ENCODE results near the gene ITPR1. TPM values are rescaled to one million over a fixed set of nuclear protein-coding genes. Genes with fewer than 3 reads are reported as not detected.

Gene ITPR1
- total and polyA plus RNA-seq, 2 experiments from 2014 or later: 6.8 to 21.0 TPM

DNA sequence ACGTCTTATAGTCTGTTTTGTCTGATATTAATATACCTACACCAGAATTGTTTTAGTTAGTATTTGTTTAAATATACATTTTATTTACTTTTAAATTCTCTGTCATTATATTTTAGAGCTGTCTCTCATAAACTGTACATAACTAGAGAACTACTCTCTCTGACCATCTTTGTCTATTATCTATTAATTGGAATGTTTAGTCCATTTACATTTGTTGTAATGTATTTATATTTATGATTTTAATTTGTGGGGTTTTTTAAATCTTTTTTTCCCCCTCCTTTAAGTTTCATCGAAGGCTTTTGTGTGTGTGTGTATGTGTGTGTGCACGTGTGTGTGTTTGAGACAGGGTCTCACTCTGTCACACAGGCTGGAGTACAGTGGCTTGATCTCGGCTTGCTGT is 47.1 kb downstream of the ITPR1 start:
- Histone ChIP-seq H3K4me1 (ENCODE audit: insufficient read depth) (no peaks in the 10 kb centered on the region), H3K36me3 (ENCODE audit: insufficient read depth) (no peaks in the 10 kb centered on the region; the same call in 1 of the 2 replicates), H3K4me2 (no peak overlapping the region), H3K79me2 (replicated peaks; ENCODE audit: insufficient read depth) (no peaks in the 10 kb centered on the region), H3K9me2 (ENCODE audit: insufficient read depth) (no peaks in the 10 kb centered on the region), H3K4me3 (no peak overlapping the region), H4K20me1 (replicated peaks; ENCODE audit: insufficient read depth) (no peaks in the 10 kb centered on the region), H2AFZ (no peak overlapping the region), H3F3A (replicated peaks; ENCODE audit: low read depth) (no peaks in the 10 kb centered on the region), H3K27ac (ENCODE audit: low read depth) (no peak overlapping the region), H3K27me3 (ENCODE audit: insufficient read depth) (no peaks in the 10 kb centered on the region)
- Mint-ChIP-seq H3K9me3 (peaks cover 13% of the 10 kb centered on the region), H3K27me3 (ENCODE audit: insufficient read depth, low read depth, poor library complexity) (peaks cover 2% of the 10 kb centered on the region), H3K27ac (no peak overlapping the region), H3K4me3 (no peak overlapping the region), H3K4me1 (no peaks in the 10 kb centered on the region; the same call in 2 of the 3 replicates), H3K36me3 (ENCODE audit: low read depth) (peaks cover 9% of the 10 kb centered on the region; the same call in 2 of the 3 replicates)
- DNase-seq (ENCODE audit: low spot score) (no peak), ATAC-seq (no peak)
- TF ChIP-seq ETS1 (IDR thresholded peaks at IDR 0.05) (no peak), EZH2phosphoT487 (IDR thresholded peaks at IDR 0.05; ENCODE audit: unreplicated experiment) (no peak), ZNF331 (CRISPR knock-in tag; IDR thresholded peaks at IDR 0.05; ENCODE audit: low read depth) (no peak), EZH2 (IDR thresholded peaks at IDR 0.05; ENCODE audit: low read depth, unreplicated experiment) (no peak), ZNF462 (CRISPR knock-in tag; IDR thresholded peaks at IDR 0.05) (no peak), POLR2AphosphoS5 (IDR thresholded peaks at IDR 0.05; ENCODE audit: low read depth) (no peak), STAT1 (IDR thresholded peaks at IDR 0.05; ENCODE audit: unreplicated experiment) (no peak), JUNB (IDR thresholded peaks at IDR 0.05; ENCODE audit: unreplicated experiment) (no peak), ZNF114 (CRISPR knock-in tag; IDR thresholded peaks at IDR 0.05) (no peak), NANOG (IDR thresholded peaks at IDR 0.05; ENCODE audit: borderline replicate concordance) (no peak), CREB1 (CRISPR knock-in tag; IDR thresholded peaks at IDR 0.05; ENCODE audit: low read depth) (no peak), REST (IDR thresholded peaks at IDR 0.05; ENCODE audit: unreplicated experiment) (no peak)
- TF ChIP-seq, protein P1, sequence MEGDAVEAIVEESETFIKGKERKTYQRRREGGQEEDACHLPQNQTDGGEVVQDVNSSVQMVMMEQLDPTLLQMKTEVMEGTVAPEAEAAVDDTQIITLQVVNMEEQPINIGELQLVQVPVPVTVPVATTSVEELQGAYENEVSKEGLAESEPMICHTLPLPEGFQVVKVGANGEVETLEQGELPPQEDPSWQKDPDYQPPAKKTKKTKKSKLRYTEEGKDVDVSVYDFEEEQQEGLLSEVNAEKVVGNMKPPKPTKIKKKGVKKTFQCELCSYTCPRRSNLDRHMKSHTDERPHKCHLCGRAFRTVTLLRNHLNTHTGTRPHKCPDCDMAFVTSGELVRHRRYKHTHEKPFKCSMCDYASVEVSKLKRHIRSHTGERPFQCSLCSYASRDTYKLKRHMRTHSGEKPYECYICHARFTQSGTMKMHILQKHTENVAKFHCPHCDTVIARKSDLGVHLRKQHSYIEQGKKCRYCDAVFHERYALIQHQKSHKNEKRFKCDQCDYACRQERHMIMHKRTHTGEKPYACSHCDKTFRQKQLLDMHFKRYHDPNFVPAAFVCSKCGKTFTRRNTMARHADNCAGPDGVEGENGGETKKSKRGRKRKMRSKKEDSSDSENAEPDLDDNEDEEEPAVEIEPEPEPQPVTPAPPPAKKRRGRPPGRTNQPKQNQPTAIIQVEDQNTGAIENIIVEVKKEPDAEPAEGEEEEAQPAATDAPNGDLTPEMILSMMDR (conservative IDR thresholded peaks at IDR 0.05; ENCODE audit: low read depth in 2 of 2): no peak

Measured in GM23338 (cell line).